Activated CD4-positive, CD25-positive, alpha-beta regulatory T cell (primary cell): Measurements from ENCODE around the gene PLEKHO2.
A peak's percentile ranks its signal among the peaks of the same experiment; 100 is the strongest.
"Not testable (repeated sequence)": the region's sequence is repeated elsewhere in the genome, so short reads cannot be mapped to it uniquely, and the experiment has no call there.

ENCODE experiments used
- DNase-seq, 4 experiments: peaks; one replicate each; lab custom pipeline; 2025; lab: John Stamatoyannopoulos, UW

PLEKHO2 gene, protein sequence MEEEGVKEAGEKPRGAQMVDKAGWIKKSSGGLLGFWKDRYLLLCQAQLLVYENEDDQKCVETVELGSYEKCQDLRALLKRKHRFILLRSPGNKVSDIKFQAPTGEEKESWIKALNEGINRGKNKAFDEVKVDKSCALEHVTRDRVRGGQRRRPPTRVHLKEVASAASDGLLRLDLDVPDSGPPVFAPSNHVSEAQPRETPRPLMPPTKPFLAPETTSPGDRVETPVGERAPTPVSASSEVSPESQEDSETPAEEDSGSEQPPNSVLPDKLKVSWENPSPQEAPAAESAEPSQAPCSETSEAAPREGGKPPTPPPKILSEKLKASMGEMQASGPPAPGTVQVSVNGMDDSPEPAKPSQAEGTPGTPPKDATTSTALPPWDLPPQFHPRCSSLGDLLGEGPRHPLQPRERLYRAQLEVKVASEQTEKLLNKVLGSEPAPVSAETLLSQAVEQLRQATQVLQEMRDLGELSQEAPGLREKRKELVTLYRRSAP

DNA sequence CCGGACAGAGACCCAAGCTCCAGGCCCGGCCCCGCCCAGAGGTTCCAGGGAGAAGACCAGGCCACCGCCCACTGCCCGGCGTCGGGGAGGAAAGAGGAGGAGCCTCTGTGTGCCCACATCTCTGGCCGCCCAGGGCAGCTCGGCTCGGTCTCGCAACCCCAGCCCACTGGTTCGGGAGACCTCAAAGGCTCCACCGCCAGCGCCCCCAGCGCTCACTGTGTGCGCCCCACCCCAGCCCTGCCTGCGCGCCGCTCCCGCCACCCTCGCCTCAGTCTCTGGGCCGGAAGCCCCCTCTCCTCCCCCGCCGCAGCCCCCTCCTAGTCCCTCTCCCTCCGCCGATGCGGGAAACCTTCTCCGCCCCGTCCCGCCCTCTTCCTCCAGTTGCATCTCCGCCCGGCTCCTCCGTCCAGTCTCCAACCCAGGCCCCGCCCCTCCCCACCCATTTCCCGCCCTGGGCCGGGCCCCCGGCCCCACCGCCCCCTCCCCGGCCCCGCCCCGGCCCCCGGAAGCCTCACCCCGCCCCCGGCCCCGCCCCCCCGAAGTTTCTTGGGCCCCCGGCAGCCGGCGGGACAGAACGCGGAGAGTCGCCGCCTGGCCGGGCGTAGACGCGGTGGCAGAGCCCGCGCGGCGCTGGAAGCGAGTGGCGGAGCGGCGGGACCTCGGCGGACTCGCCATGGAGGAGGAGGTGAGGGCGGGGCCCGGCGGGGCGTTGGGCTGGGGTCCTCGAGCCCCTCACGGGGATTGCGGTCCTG lies at the start of gene PLEKHO2:
TSS of gene PLEKHO2 (plus strand) at position 572 of the 752 bp plus-strand sequence. CDS start at position 674, 102 bp downstream.
- peak; percentile 59 to 89 (median 77) for DNase-seq

DNA sequence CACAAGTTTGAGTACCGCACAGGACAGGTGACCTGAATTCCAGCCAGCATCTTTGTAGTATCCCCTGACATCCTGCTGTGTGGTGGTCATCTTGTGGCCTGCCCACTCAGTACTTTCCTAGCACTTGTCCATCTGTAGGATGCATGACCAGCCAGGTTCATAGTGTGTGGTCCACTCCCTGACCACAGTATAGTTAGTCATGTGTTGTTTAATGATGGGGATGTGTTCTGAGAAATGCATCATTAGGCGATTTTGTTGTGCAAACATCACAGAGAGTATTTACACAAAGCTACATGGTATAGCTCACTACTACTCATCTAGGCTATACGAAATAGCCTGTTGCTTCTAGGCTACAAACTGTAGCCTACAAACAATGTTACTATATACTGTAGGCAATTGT lies 49.4 kb upstream of the PLEKHO2 start:
- DNase-seq = no peak

DNA sequence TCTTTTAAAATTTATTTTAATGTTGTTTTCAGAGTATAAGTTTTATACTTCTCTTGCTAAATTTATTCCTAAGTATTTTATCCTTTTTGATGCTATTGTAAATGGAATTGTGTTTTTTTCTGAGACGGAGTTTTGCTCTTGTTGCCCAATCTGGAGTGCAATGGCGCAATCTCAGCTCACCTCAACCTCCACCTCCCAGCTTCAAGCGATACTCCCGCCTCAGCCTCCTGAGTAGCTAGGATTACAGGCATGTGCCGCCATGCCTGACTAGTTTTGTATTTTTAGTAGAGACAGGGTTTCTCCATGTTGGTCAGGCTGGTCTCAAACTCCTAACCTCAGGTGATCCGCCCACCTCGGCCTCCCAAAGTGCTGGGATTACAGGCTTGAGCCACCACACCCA lies 46.4 kb upstream of the PLEKHO2 start:
- not testable (repeated sequence) for DNase-seq

DNA sequence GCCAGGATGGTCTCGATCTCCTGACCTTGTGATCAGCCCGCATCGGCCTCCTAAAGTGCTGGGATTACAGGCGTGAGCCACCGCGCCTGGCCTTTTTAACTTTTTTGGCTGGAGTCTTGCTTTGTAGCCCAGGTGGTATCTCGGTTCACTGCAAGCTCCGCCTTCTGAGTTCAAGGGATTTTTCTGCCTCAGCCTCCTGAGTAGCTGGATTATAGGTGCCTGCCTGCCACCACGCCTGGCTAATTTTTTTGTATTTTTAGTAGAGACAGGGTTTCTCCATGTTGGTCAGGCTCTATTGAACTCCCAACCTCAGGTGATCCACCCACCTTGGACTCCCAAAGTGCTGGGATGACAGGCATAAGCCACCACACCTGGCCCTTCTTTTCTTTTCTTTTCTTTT lies 45.8 kb upstream of the PLEKHO2 start:
- not testable (repeated sequence) for DNase-seq

DNA sequence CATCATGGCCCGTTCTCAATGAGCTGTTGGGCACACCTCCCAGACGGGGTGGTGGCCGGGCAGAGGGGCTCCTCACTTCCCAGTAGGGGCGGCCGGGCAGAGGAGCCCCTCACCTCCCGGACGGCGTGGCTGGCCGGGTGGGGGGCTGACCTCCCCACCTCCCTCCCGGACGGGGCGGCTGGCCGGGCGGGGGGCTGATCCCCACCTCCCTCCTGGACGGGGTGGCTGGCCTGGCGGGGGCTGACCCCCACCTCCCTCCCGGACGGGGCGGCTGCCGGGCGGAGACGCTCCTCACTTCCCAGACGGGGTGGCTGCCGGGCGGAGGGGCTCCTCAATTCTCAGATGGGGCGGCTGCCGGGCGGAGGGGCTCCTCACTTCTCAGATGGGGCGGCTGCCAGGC lies 42.8 kb upstream of the PLEKHO2 start:
- DNase-seq = not testable (repeated sequence)

DNA sequence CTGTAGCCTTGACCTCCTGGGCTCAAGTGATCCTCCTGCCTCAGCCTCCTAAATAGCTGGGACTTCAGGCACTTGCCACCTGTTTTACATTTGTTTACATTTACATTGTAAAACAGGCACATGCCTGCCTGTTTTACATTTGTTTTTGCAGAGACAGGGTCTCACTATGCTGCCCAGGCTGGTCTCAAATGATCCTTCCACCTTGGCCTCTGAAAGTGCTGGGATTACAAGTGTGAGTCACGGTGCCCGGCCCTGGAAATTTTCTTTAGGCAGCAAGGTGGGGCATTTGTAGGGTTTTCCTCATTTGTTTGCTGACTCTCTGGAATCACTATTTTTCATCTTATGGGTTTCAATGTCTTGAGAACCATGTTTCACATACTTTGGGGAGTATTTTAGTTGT lies 41.2 kb upstream of the PLEKHO2 start:
- no peak for DNase-seq

DNA sequence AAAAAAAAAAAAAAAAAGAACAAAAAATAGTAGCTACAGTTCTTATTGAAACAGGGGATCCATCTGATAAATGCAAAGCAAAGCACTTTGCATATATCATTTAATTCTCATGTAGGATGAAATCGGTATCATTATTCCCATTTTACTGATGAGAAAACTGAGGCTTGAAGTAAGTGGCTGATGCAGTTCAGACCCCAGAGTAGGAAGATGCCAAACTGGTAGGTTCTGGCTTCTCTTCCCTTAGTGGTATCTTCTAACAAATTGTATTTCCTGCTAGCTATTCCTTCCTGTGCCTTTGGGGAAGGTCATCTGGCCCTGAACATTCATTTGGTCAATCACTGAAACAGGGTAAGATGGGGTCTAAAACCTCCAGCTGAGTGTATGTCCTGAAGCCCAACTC lies 38.2 kb upstream of the PLEKHO2 start:
- DNase-seq = no peak

DNA sequence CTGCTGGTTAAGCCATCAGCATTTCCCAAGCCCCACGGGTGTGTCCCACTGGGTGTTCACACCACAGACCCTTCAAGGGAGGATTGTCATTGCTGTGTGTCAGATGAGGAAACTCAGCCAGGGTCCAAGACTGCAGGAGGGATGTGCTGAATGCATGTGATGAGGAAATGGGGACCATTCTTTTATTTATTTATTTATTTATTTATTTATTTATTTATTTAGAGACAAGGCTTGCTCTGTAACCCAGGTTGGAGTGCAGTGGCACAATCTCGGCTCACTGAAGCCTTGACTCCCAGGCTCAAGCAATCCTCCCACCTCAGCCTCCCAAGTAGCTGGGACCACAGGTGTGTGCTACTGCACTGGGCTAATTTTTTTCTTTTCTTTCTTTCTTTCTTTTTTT lies 37.1 kb upstream of the PLEKHO2 start:
- DNase-seq = no peak

DNA sequence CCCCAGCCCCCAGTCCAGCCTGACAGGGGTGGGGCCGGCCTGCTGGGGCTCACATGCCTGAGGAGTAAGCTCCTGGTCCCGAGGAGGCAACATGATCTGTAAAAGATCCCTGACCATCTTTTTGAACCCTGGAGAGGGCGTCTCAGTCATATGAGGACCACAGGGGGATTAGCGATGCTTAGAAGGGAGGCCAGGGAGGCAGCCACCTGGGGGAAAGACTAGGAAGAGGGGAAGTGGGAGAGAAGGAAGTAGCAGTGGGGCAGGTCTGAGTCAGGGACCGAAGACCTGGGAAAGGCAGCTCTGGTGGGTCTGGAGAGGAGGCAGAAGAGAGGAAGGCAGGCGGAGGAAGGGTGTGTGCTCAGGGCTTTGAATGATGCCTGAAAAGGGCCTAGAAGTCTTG lies 35.2 kb upstream of the PLEKHO2 start:
- DNase-seq = no peak

DNA sequence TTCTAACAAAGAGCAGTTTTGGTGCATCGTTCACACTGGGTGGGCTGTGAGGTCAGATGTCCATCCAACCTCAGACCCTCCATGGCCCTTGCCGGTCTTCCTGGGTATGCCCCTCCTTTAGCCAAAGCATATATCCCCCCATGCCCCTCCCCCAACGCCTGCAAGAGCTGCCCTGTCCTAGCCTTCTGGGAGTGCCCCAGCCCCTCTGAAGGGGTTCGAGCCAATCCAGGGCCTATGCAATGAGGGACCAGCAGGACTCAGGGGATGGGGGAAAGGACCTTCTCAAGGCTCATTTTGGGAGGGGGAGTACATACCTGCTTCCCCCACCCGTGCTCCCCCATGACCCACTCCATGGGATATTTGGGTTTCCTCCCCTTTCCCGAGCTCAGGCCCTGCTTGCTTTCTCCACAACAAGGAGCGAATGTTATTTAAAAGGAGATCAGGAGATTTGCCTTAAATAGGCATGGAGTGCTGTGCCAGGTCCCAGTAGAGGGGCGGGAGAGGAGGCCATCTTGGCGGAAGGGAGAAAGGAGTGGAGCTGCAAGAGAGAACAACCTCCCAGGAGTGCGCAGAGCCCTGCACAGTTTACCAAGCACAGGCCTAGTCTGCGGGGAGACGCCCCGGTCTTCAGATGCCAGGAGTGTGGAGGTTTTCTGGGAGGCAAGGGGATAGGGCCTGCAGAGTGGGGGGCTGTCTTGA lies 34.5 kb upstream of the PLEKHO2 start:
- no peak for DNase-seq

DNA sequence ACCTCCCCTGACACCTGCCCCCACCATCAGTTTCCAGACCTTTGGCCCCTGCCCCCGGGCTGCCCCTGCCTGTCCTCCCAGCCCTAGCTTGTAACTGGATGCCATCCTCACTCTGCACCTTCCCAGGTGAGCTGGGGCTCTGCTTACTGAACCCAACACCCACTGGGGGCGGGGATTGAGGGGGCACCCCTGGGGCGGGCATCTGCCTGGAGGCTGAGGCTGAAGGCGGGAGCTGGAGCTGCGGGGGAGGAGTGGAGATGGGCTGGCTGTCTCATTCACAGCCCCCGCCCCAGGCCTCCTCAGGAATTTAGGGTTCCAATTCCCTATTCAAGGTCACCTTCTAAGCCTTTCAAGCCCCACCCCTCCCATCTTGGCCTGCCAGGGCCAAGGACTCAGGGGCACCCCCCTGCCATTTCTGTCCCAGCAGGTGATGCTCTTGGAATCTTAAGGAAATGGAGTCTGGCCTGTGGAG lies 33.9 kb upstream of the PLEKHO2 start:
- DNase-seq = no peak

DNA sequence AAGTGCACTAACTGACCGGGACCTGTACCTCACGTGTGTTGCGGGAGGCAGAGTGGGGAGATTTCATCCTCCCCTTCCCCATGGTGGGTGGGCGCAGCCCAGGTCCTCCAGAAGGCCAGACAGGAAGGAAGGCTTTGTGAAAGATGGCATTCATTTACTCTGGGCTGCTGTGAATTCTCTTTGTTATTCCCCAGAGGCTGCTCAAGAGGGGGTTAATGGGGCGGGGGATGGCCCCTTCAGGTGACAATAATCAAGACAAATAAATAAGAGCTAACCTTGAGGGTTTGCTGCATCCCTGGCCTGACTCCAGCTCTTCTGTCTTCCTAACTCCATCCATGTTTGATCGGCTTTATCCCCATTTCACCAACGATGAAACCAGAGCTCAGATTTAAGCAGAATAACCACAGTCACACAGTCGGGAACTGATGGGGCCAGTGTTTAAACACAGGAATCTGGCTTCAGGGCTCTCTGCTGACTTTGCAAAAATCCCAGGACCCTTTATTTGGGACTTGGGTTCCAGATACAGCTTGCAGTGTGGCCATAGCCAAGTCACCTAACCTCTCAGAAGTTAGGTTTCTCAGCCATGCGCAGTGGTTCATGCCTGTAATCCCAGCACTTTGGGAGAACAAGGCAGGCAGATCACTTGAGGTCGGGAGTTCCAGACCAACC lies 32.8 kb upstream of the PLEKHO2 start:
- no peak for DNase-seq

DNA sequence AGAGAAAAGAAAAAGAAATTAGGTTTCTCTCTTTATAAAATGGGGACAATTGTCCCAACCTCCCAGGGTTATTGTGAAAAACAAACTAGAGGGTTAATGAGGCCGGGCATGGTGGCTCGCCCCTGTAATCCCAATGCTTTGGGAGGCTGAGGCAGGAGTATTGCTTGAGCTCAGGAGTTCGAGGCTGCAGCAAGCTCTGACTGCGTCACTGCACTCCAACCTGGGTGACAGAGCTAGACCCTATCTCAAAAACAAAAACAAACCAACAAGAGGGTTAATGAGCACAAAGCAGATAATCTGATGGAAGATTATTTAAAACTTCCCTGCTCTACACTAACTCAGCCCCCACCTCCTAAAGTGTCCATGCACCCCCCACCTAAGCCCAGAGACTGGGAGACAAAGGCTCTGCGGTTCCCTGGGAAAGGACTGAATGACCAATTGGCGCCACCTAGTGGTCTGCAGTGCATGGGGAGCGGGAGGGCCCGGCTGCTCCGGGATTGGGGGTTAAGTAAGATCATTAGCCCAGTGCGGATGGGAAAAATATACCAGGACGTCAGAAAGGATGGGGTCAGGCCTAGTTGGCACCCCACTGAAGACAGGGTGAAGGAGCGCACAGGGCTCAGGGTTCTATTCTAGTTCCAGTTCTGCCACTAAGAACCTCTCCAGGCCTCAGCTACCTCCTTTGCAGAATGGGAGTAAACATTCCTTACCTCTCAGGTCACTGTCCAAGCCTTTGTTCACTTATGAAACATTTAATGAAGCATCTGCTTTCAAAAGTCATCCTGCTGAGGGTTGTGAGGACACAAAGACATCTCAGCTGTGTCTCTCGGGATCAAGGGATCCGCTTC lies 31.8 kb upstream of the PLEKHO2 start:
- peak; percentile 34 to 64 (median 46) for DNase-seq

DNA sequence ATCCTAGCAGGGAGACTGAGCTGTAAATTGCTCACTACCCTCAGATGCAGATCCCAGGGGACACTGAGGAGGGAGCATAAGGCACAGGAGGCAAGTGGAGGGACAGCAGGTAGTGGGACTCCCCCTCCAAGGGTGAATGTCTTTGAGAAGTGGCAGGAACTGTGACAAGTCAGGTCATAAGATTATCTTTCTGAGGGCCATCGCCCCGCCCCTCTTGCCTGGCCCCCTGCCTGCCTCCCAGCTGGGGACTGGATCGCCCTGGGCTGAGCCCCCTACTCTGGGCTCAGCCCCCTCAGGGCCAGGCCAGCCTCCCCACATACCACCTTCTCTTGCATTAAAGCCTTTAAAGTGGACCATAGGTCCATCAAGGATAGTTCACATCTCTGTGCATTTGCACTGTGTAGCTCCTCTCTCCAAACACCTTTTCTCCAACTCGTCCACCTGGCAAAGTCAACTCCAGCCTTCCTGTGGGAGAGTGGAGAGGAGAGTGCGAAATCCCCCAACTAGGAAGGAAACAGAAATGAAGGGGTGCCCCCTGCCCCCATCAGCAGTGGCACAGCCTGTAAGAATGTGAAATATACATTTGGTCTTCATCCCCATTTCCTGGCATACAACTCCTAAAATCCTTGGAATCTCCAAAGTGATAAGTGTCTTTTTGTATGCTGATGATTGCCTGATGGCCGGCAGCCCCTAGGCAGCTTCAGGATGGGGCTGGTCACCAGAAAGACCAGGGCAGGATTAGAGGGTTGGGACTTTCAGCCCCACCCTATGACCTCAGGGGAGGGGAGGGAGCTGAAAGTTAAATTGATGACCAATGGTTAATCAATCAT lies 31.0 kb upstream of the PLEKHO2 start:
- DNase-seq = no peak

DNA sequence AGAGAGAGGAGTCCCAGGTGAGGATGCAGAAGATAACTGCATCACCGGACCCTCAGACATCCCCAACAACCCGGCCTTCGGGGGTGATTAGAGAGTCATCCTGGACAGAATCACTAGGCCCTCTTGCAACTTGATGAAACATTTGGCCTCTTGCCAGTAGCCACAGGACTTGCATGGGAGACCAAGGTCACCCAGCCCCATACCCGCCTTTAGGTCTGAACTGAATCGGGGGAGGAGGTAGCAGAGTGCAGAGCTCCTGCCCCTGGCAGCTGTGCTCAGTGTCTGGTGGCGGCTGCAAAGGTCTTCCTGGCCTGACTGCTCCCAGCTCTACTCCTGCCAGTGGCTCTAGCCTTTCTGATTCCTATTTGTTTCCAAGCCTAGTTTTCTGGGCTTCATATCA lies 28.6 kb upstream of the PLEKHO2 start:
- no peak for DNase-seq

DNA sequence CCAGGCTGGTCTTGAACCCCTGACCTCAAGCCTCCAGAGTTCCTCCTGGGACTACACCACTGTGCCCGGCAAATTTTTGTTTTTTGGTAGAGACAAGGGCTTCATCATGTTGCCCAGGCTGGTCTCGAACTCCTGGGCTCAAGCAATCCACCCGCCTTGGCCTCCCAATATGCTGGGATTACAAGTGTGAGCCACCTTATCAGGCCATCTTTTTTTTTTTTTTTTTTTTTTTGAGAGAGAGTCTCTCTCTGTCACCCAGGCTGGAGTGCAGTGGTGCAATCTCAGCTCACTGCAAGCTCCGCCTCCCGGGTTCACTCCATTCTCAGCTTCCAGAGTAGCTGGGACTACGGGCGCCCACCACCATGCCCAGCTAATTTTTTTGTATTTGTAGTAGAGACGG lies 27.4 kb upstream of the PLEKHO2 start:
- DNase-seq = not testable (repeated sequence)

DNA sequence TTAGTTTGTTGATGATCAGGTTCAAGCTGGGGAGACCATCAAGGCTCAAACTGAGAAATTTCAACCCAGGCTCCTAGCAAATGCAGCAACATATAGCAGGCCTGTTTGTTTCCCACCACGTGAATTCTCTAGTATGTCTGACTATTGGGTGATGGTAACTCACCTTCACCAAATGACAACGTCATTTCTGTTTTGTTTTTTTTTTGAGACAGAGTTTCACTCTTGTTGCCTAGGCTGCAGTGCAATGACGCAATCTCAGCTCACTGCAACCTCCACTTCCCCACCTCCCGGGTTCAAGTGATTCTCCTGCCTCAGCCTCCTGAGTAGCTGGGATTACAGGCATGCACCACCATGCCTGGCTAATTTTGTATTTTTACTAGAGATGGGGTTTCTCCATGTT lies 26.8 kb upstream of the PLEKHO2 start:
- not testable (repeated sequence) for DNase-seq

DNA sequence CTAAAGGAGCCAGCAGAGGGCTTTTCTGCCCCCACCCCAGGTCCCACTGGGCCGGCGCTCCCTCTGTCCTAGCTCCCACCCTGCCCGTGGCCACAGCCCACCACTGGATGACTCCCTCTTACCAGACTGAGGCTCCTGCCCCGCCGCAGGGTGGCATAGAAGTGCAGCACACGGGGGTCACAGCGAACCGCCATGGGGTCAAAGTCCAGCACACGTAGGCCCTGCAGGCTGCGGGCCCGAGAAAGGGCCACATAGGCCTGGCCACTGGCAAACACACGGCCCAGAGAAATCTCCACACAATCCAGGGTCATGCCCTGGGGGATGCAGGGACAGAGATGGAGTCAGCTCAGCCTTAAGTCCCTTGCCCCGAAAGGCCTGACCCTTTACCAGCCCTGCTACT lies 25.3 kb upstream of the PLEKHO2 start:
- DNase-seq = no peak

DNA sequence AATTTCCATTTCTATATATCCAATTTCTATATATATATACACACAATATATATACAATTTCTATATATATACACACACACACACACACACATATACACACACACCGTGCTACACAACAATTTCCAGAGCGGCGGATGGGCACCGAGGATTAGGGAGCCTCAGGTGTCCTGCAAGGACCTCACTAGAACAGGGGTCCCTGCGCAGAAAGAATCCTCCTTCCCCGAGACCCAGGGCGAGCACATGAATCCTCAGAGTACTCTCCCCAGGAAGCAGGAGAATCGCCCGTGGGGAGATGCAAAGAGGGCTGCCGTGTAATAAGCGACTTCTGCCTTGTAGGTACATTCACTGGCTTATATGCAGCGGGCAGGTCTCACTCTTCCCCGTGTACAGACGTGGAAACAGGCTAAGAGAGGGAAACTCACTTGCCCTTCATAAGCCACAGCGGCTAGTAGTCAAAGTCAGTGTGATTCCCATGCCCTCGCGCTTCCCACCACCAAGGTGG lies 16.7 kb upstream of the PLEKHO2 start:
- DNase-seq = no peak
